HG03097 (cell line): ENCODE measurements around the gene OR9K2.
"Not testable (repeated sequence)": the region's sequence is repeated elsewhere in the genome, so short reads cannot be mapped to it uniquely, and the experiment has no call there.

Experiments
- ATAC-seq: cut with Tn5 transposase; IDR thresholded peaks from one replicate; pipeline ENCODE4 v1.9.1; 2021; ENCODE audit not compliant: unreplicated experiment, low FRiP score

The OR9K2 gene, protein sequence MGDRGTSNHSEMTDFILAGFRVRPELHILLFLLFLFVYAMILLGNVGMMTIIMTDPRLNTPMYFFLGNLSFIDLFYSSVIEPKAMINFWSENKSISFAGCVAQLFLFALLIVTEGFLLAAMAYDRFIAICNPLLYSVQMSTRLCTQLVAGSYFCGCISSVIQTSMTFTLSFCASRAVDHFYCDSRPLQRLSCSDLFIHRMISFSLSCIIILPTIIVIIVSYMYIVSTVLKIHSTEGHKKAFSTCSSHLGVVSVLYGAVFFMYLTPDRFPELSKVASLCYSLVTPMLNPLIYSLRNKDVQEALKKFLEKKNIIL

DNA sequence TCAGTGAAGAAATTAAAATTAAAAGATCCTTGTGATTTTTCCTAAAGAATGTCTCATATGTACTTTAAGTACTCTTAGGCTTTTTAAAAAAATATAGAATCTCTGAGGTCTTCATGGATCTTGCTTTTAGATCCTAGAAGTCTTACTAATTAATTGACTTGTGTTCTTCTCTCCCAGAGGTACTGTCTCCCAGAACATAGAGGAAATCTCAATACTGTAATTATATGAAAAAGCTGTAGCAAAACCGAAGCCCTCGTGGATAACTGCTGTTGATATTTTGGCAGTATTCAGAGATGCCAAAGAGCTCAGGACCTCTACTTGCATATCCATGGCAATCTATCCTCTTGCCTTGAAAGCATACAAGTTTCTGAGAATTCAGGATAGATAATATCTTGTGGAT is at the start of gene OR9K2:
Gene OR9K2 (plus strand): TSS at position 301 of the 400 bp plus-strand sequence. CDS start 3,429 bp downstream, outside the sequence.
- no peak for ATAC-seq

DNA sequence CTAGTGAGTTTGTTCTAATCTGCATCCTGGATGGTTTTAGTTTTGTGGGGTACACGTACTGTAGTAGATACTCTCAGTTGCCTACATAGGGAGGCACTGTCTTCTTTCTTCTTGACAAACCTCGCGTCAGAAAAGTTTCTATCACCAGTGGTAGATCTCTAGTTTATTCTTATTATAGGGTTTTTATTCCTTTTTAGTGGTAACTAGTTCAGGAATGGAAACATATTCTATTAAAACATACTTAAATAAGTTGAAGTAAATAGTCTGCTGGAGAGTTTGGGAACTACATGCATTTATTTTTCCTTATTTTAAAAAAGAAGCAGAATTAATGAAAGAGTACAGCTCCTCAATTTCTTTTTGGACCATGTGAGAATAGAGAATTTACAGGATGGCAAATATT is 33.6 kb upstream of the OR9K2 start:
- no peak for ATAC-seq

DNA sequence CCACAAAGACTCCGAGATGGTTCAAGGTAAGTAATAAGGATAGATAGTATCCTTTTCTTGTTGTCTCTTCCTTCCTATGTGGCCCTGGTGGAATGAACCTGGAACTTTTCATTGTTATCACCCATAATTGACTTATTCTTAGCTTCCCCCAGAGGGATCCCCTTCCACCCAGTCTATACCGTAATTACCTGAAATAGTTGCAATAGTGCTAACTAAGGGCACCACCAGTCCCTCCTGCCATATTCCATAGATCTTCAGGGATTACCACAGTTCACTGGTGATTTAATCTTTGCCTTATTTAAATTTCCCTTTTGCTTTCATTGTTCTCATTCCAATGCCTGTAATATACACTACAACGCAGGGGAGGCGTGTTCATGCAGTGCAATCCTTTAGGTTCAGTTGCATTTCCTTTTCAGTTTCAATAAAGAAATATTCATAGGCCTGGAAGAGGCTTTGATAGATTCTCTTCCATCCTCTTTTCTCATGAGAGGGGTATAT is 13.8 kb upstream of the OR9K2 start:
- no peak for ATAC-seq

DNA sequence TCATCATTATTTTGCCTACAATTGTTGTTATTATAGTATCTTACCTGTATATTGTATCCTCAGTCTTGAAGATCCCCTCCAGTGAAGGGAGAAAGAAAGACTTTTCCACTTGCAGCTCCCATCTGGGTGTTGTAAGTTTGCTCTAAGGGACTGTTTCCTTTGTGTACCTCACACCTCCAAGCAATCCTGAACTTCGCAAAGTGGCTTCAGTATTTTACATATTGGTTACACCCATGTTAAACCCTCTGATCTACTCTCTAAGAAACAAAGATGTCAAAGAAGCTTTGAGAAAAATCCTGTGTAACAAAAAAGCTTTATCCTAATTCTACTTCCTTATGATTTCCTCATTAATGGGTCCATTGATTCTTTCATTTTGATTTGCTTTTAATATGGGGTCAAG is 10.1 kb upstream of the OR9K2 start:
- ATAC-seq: no peak

DNA sequence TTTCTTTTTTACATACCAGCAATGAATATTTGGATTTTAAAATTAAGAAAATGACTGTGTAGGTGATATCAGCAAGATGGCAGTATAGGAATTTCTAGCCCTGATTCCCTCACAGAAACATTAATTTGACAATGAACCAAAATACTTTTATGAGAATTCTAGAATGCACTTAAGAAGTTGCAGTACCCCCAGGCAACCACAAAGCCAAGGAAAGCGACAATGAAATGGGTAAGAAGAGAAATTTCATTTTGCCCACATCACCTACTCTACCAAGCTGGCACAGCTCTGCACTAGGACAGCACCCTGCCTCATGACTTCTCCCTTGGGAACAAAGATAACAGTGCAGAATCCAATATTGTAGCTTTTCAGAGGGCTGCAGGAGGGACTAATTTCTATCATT is 6.6 kb downstream of the OR9K2 start:
- no peak for ATAC-seq

DNA sequence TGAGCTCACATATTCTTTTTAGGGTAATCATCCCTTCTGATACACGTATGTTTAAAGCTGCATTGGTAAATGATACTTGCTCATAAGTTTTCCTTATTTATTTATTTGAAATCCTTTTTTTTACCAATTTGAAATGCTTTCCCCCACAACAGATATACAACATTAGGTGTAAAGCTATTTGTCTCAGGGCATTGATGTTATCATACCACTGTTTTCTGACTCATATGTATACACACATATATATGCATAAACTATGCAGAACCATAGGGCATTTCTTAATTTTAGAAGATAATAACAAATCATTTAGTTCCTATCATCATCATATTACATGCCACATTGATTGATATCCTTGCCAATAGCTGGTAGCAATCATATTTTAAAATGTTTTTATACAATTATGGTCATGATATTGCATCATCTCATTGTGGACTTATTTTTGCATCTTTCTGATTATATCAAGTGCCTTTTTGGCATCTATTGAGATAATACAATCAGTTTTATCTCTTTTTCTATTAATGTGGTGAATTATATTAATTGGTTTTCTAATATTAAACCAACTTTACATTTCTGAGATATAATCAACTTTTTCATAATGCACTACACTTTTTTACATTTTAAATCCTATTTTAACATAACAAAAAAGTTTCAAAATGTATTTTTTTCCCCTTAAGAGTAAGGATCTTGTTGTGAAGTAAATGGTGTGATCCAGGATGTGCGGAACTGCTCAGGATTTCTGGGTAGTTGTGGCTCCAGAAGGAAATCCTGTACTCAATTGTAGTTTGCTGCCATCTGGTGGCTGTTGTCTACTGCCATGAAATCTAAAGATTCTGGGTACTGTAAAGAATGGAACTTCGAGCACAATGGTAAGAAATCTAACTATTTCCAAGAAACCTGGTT is 16.7 kb downstream of the OR9K2 start:
- no peak for ATAC-seq

DNA sequence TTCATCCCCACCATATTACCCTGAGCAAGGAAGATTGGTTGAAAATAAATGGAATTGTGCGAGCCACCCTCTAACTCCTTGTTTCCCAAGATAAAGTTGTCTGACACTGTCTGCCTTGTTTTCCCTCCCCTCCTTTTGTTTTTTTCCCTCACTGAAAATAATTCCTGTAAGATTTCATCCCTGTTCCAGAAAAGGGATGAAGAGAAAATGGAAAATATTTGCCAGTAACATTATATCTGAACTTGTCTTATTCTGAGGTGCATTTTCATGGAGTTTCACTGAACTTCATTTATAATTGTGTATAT is 17.3 kb downstream of the OR9K2 start:
- no peak for ATAC-seq

DNA sequence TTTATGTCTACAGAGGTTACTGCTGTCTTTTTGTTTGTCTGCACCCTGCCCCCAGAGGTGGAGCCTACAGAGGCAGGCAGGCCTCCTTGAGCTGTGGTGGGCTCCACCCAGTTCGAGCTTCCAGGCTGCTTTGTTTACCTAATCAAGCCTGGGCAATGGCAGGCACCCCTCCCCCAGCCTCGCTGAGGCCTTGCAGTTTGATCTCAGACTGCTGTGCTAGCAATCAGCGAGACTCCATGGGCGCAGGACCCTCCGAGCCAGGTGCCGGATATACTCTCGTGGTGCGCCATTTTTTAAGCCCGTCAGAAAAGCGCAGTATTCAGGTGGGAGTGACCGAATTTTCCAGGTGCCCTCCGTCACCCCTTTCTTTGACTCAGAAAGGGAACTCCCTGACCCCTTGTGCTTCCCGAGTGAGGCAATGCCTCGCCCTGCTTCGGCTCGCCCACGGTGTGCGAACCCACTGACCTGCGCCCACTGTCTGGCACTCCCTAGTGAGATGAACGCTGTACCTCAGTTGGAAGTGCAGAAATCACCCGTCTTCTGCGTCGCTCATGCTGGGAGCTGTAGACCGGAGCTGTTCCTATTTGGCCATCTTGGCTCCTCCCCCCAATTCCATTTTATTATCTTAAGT is 40.9 kb downstream of the OR9K2 start:
- not testable (repeated sequence) for ATAC-seq

DNA sequence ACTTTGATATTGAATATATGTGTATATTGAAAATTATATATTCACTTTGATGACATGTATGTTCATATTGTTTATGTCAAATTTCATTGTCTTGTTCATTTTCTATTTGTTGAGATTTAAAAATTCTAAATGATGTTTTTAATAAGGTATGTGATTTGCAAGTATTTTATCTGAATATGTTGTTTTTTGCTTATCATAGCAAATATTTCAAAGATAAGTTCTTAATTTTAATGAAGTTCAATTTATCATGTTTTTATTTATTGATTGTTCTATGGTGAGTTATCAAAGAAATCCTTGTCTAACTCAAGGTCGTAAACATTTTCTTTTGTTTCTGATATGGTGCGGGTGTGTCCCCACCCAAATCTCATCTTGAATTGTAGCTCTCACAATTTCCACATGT is 45.2 kb downstream of the OR9K2 start:
- no peak for ATAC-seq

DNA sequence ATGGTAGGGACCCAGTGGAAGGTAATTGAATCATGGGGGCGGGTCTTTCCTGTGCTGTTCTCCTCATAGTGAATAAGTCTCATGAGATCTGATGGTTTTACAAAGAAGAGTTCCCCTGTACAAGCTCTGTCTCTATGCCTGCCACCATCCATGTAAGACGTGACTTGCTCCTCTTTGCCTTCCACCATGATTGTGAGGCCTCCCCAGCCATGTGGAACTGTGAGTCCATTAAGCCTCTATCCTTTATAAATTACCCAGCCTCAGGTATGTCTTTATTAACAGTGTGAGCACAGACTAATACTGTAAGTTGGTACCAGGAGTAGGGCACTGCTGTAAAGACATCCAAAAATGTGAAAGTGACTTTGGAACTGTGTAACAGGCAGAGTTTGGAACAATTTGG is 45.6 kb downstream of the OR9K2 start:
- ATAC-seq: not testable (repeated sequence)

DNA sequence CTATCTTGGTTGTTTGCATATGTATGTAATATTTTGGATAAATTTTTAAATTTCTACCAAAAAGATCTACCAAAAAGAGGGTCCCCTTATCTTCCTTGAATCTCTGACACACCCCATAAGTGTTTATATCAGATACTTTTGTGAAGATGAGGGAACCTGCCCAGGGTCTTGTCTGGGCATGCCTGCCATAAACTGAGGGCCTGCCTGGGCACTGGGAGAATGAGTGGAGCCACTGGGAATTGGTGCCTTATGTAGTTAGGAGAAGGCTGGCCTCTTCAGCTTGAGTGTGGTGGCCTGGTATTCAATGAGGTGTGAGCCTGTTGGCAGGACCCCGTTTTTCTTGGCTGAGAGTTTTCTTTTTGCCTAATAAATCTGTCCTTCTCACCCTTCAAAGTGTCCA is 46.5 kb downstream of the OR9K2 start:
- ATAC-seq: no peak

DNA sequence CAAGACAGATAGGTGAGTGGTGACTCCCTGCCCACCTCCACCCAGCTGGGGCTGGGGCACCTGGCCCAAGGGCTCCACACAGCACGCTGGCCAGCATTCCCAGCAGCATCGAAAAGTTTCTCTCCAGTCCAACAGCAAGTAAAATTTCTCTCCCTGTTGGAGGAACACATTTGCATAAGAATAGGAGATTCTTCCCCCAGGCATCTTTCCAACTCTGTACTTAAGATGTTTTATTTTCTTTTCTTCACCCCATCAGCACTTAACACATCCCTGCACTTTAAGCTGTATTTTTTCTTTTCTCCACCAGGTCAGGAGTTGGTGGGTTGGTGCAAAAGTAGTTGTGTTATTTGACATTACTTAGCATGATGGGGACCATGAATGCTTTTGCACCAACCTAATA is 47.2 kb downstream of the OR9K2 start:
- ATAC-seq: no peak
